ENCODE results near the gene HPS1. TPM values are rescaled to one million over a fixed set of nuclear protein-coding genes. Genes with fewer than 3 reads are reported as not detected.

HPS1 gene
- total and polyA plus RNA-seq, 2 of the 4 experiments (the other 2 are of a cell fraction) = 14.0 to 55.2 TPM

DNA sequence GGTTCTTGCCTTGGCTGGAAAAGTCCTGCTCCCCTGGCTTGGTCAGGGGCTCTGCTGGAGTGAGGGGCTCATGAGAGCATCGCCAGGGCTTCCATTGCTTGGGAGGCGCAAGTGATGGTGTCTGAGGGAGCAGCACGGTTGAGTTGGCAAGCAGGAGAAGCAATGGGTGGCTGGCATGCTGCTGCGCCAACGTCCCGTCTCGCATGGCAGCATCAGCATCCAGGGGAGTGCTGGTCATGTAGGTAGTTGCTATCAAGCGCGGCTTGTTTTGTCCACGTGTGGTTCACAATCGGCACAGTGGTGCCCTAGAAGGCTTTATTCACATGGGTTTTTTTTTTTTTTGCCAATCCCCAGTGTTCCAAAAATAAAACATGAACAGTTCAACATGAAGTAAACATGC is 35.6 kb downstream of the HPS1 start (continued):
- TF ChIP-seq MAFK (IDR thresholded peaks at IDR 0.05; ENCODE audit: low read depth, low read length) = no peak

- Histone ChIP-seq H3K4me1 (ENCODE audit: control insufficient read depth, insufficient read depth, low read length) (peaks cover 30% of the 10 kb centered on the region), H3K9me3 (ENCODE audit: control insufficient read depth, insufficient read depth, low read length) (no peaks in the 10 kb centered on the region), H3K36me3 (ENCODE audit: control insufficient read depth, insufficient read depth, low read length) (peaks cover 3% of the 10 kb centered on the region; the same call in 1 of the 2 replicates), H2AK5ac (ENCODE audit: low read depth, low read length) (peak overlapping the region; percentile 7; the same call in 1 of the 2 replicates), H3K79me1 (ENCODE audit: low read depth in 1 of 2, low read length in 2 of 2) (peaks cover 14 to 43% of the 10 kb centered on the region in 2 experiments; a peak in 3 of 4 replicates), H3K56ac (ENCODE audit: extremely low read depth, insufficient read depth, low read length) (no peak overlapping the region), H2BK5ac (ENCODE audit: low read depth, low read length, poor library complexity, severe bottlenecking) (no peak overlapping the region), H3K14ac (replicated peaks; ENCODE audit: low read depth, low read length) (no peak overlapping the region), H3K23ac (ENCODE audit: low read depth, low read length) (no peak overlapping the region), H4K8ac (ENCODE audit: low read depth in 2 of 2, low read length in 2 of 2) (no peak overlapping the region), H3K27me3 (ENCODE audit: control insufficient read depth, insufficient read depth, low read length) (no peaks in the 10 kb centered on the region), H2BK20ac (ENCODE audit: low read depth, low read length) (no peak overlapping the region; the same call in 1 of the 2 replicates), H2BK15ac (ENCODE audit: low read depth, low read length) (no peak overlapping the region), H4K91ac (ENCODE audit: insufficient read depth, low read depth, low read length) (no peak overlapping the region; the same call in 1 of the 2 replicates), H2AK9ac (replicated peaks; ENCODE audit: low read depth, low read length, poor library complexity) (no peak overlapping the region), H3K4me3 (ENCODE audit: insufficient read depth, low read depth, low read length) (no peak overlapping the region), H4K5ac (ENCODE audit: low read depth, low read length) (no peak overlapping the region), H4K20me1 (ENCODE audit: insufficient read depth, low read length) (peaks cover 8% of the 10 kb centered on the region; the same call in 1 of the 2 replicates), H3K9ac (ENCODE audit: low read depth, low read length) (no peak overlapping the region), H2BK120ac (ENCODE audit: low read depth, low read length) (no peak overlapping the region), H3K9me1 (ENCODE audit: insufficient read depth, low read length) (peaks cover 32% of the 10 kb centered on the region), H3K4me2 (ENCODE audit: low read depth, low read length) (no peak overlapping the region; the same call in 1 of the 2 replicates), H2AFZ (replicated peaks; ENCODE audit: low read length, poor library complexity) (no peak overlapping the region), H3K27ac (ENCODE audit: insufficient read depth, low read length) (peak overlapping the region; percentile 11; the same call in 1 of the 2 replicates), H3K4ac (ENCODE audit: low read depth, low read length) (peak overlapping the region; percentile 13; the same call in 1 of the 2 replicates), H3K18ac (ENCODE audit: low read depth, low read length) (peak overlapping the region; percentile 1; the same call in 1 of the 2 replicates)
- in situ Hi-C loops (cut with MboI; ENCODE audit: low sequenced_read_pairs) (no loop called here), dilution Hi-C loops (cut with HindIII; ENCODE audit: low sequenced_read_pairs, unreplicated experiment) (no loop called here), intact Hi-C loops (cut with micrococcal nuclease) (loop anchor here (10.0 kb wide), 1 partner anchor 236 kb away; no protein-coding TSS in a partner anchor)
- TF ChIP-seq RFX5 (IDR thresholded peaks at IDR 0.05; ENCODE audit: low read depth, low read length) (no peak), MXI1 (IDR thresholded peaks at IDR 0.05; ENCODE audit: borderline replicate concordance, low read depth, low read length) (no peak), RCOR1 (IDR thresholded peaks at IDR 0.05; ENCODE audit: insufficient replicate concordance, low read length) (no peak), CTCF (conservative IDR thresholded peaks at IDR 0.05; ENCODE audit: low read depth, low read length) (no peak), MAZ (IDR thresholded peaks at IDR 0.05; ENCODE audit: borderline replicate concordance, low read depth, low read length) (no peak), SMC3 (IDR thresholded peaks at IDR 0.05; ENCODE audit: low read depth, low read length) (no peak)
- TF ChIP-seq, protein P1, sequence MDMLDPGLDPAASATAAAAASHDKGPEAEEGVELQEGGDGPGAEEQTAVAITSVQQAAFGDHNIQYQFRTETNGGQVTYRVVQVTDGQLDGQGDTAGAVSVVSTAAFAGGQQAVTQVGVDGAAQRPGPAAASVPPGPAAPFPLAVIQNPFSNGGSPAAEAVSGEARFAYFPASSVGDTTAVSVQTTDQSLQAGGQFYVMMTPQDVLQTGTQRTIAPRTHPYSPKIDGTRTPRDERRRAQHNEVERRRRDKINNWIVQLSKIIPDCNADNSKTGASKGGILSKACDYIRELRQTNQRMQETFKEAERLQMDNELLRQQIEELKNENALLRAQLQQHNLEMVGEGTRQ (IDR thresholded peaks at IDR 0.05; ENCODE audit: low read depth, low read length) = no peak
- BruUV-seq (replicated peaks) = no TSS peak
- no peak for DNase-seq
- 94% methylated on average over 6 of the region's 10 CpGs; no CpG with 5 or more reads in 1 of the 2 experiments for WGBS, 2 experiments (ENCODE audit: extremely low coverage in 2 of 2, insufficient read length in 1 of 2)
- ChIA-PET POLR2A (ENCODE audit: unreplicated experiment) (no interaction called here), CTCF (no interaction called here)
- no peak for ATAC-seq (ENCODE audit: low read depth)
These were observed 36.0 kb downstream of the HPS1 start for GRCh38 chr10:98410759-98411158.

Measured in IMR-90 (cell line).